ENCODE data around the gene UBE2L5. TPM values are rescaled to one million over a fixed set of nuclear protein-coding genes. Genes with fewer than 3 reads are reported as not detected.

UBE2L5 gene
- total RNA-seq, 4 donors from 2014 or later: 0.39 TPM; not detected in 3

- TF ChIP-seq EP300 (IDR thresholded peaks at IDR 0.05) (no peak), CTCF (IDR thresholded peaks at IDR 0.05) (no peak), POLR2AphosphoS5 (IDR thresholded peaks at IDR 0.05) (no peak), POLR2A (IDR thresholded peaks at IDR 0.05; ENCODE audit: low read depth) (no peak)
- H3K27ac ChIP-seq (replicated peaks in 1 of 4): peak overlapping the region in 1 of 4 donors; percentile 10
- 80% methylated on average over 3 of the region's 3 CpGs for WGBS
Measured at GRCh38 chr13:30423891-30424290, 1.6 kb downstream of the UBE2L5 start.

GRCh38 chr13:30429235-30429634 lies 6.9 kb downstream of the UBE2L5 start:
- Histone ChIP-seq H3K4me1 (peaks cover 0 to 23% (median 12%) of the 10 kb centered on the region in 4 donors), H3K27ac (replicated peaks in 1 of 4) (no peak overlapping the region), H3K27me3 (no peaks in the 10 kb centered on the region), H3K36me3 (no peaks in the 10 kb centered on the region), H3K9me3 (no peaks in the 10 kb centered on the region), H3K4me3 (no peak overlapping the region)
- DNase-seq (ENCODE audit: extremely low spot score): no peak
- no peak for TF ChIP-seq POLR2A (IDR thresholded peaks at IDR 0.05; ENCODE audit: low read depth)
- TF ChIP-seq EP300 (IDR thresholded peaks at IDR 0.05): no peak
- no peak for TF ChIP-seq CTCF (IDR thresholded peaks at IDR 0.05)
- TF ChIP-seq POLR2AphosphoS5 (IDR thresholded peaks at IDR 0.05): no peak
- WGBS: 91% methylated on average over 3 of the region's 3 CpGs
- intact Hi-C loops (cut with DNase I): no loop called here

More at GRCh38 chr13:30423891-30424290, 1.6 kb downstream of the UBE2L5 start:
- Histone ChIP-seq H3K9me3 (no peaks in the 10 kb centered on the region), H3K4me3 (peak overlapping the region in 1 of 4 donors; percentile 74), H3K27me3 (no peaks in the 10 kb centered on the region), H3K36me3 (no peaks in the 10 kb centered on the region), H3K4me1 (peaks cover 5 to 39% (median 22%) of the 10 kb centered on the region in 4 donors)
- intact Hi-C loops (cut with DNase I): loop anchor here (5.0 kb wide), 2 partner anchors 38 to 117 kb away; partner anchors contain the start of gene KATNAL1
- DNase-seq (ENCODE audit: extremely low spot score): no peak

GRCh38 chr13:30429721-30430694 lies 7.7 kb downstream of the UBE2L5 start:
- Histone ChIP-seq H3K4me3 (no peak overlapping the region), H3K9me3 (no peaks in the 10 kb centered on the region), H3K4me1 (peaks cover 0 to 23% (median 11%) of the 10 kb centered on the region in 4 donors), H3K36me3 (no peaks in the 10 kb centered on the region), H3K27me3 (no peaks in the 10 kb centered on the region), H3K27ac (replicated peaks in 1 of 4) (peak overlapping the region; percentile 2 to 56 (median 35))
- intact Hi-C loops (cut with DNase I): no loop called here
- 41% methylated on average over 6 of the region's 6 CpGs for WGBS
- no peak for TF ChIP-seq EP300 (IDR thresholded peaks at IDR 0.05)
- TF ChIP-seq POLR2AphosphoS5 (IDR thresholded peaks at IDR 0.05): peak in 1 of 2 donors; percentile 61
- no peak for TF ChIP-seq POLR2A (IDR thresholded peaks at IDR 0.05; ENCODE audit: low read depth)
- TF ChIP-seq CTCF (IDR thresholded peaks at IDR 0.05): no peak
- DNase-seq (ENCODE audit: extremely low spot score): no peak

GRCh38 chr13:30431269-30431940 lies 9.1 kb downstream of the UBE2L5 start:
- no peak for DNase-seq (ENCODE audit: extremely low spot score)
- intact Hi-C loops (cut with DNase I): no loop called here
- H3K4me1 ChIP-seq: peaks cover 0 to 23% (median 11%) of the 10 kb centered on the region in 4 donors

More at GRCh38 chr13:30431269-30431940, 9.1 kb downstream of the UBE2L5 start:
- Histone ChIP-seq H3K4me3 (no peak overlapping the region), H3K27ac (replicated peaks in 1 of 4) (no peak overlapping the region), H3K27me3 (no peaks in the 10 kb centered on the region), H3K9me3 (no peaks in the 10 kb centered on the region), H3K36me3 (no peaks in the 10 kb centered on the region)
- WGBS: 54% methylated on average over 2 of the region's 2 CpGs
- TF ChIP-seq POLR2AphosphoS5 (IDR thresholded peaks at IDR 0.05): no peak
- TF ChIP-seq EP300 (IDR thresholded peaks at IDR 0.05): no peak
- TF ChIP-seq CTCF (IDR thresholded peaks at IDR 0.05): no peak
- no peak for TF ChIP-seq POLR2A (IDR thresholded peaks at IDR 0.05; ENCODE audit: low read depth)

Data from esophagus muscularis mucosa (tissue), 4 donors.